GM21619 (cell line): ENCODE results near the gene SCN3A.

Experiments
- ATAC-seq: cut with Tn5 transposase; IDR thresholded peaks from one replicate; pipeline ENCODE4 v1.9.1; 2021; ENCODE audit not compliant: unreplicated experiment

SCN3A gene

GRCh38 chr2:165192729-165193128 lies 11.1 kb downstream of the SCN3A start:
- no peak for ATAC-seq

- no peak for ATAC-seq
Measured at GRCh38 chr2:165191096-165191728, 12.6 kb downstream of the SCN3A start.

GRCh38 chr2:165185633-165186032 lies 18.2 kb downstream of the SCN3A start:
- no peak for ATAC-seq

GRCh38 chr2:165182029-165182428 lies 21.8 kb downstream of the SCN3A start:
- no peak for ATAC-seq

- no peak for ATAC-seq
Measured at GRCh38 chr2:165176780-165177179, 27.1 kb downstream of the SCN3A start.

GRCh38 chr2:165173215-165173614 lies 30.6 kb downstream of the SCN3A start:
- no peak for ATAC-seq

GRCh38 chr2:165164201-165164600 lies 39.6 kb downstream of the SCN3A start:
- no peak for ATAC-seq

- no peak for ATAC-seq
Measured at GRCh38 chr2:165163761-165164160, 40.1 kb downstream of the SCN3A start.

- no peak for ATAC-seq
Measured at GRCh38 chr2:165162466-165162865, 41.4 kb downstream of the SCN3A start.

GRCh38 chr2:165161510-165161909 lies 42.3 kb downstream of the SCN3A start:
- ATAC-seq: no peak

- no peak for ATAC-seq
Measured at GRCh38 chr2:165157160-165157559, 46.7 kb downstream of the SCN3A start.

- no peak for ATAC-seq
Measured at GRCh38 chr2:165155152-165155551, 48.7 kb downstream of the SCN3A start.

GRCh38 chr2:165149439-165149838 lies 54.4 kb downstream of the SCN3A start:
- ATAC-seq: peak; percentile 94

- no peak for ATAC-seq
Measured at GRCh38 chr2:165147186-165148045, 56.4 kb downstream of the SCN3A start.

- no peak for ATAC-seq
Measured at GRCh38 chr2:165144315-165144714, 59.5 kb downstream of the SCN3A start.

GRCh38 chr2:165141601-165142354 lies 62.1 kb downstream of the SCN3A start:
- ATAC-seq: no peak

- no peak for ATAC-seq
Measured at GRCh38 chr2:165126244-165126643, 77.6 kb downstream of the SCN3A start.

- no peak for ATAC-seq
Measured at GRCh38 chr2:165122521-165122920, 81.3 kb downstream of the SCN3A start.

- no peak for ATAC-seq
Measured at GRCh38 chr2:165120740-165121467, 82.9 kb downstream of the SCN3A start.

GRCh38 chr2:165115258-165115657 lies 88.6 kb downstream of the SCN3A start:
- ATAC-seq: no peak

GRCh38 chr2:165114346-165114939 lies 89.4 kb downstream of the SCN3A start:
- no peak for ATAC-seq
